Endothelial cell of umbilical vein (primary cell): ENCODE results near the gene ZCCHC9. TPM values are rescaled to one million over a fixed set of nuclear protein-coding genes. Genes with fewer than 3 reads are reported as not detected.

Experiments
- BruUV-seq: library from RNA; stranded (reverse); fragments of 400-500 nt; replicated peaks from 2 replicates; lab custom pipeline; 2021; lab: Mats Ljungman, UMichigan
- CTCF ChIA-PET: fragments of 300-600, 350-600 bp; sonication (Branson Sonifier 250); formaldehyde crosslinking; loops from one replicate; lab custom pipeline; 2021; ENCODE audit warnings: antibody characterized with exemption, inconsistent platforms; lab: Charles Lee
- POLR2A ChIA-PET: fragments of 300-600, 350-600 bp; sonication (Branson Sonifier 250); formaldehyde crosslinking; loops from one replicate; lab custom pipeline; 2021; ENCODE audit warnings: antibody characterized with exemption, inconsistent platforms; lab: Charles Lee
- DNase-seq: peaks from one replicate; pipeline ENCODE4 v3.0.0-alpha.2; 2011; ENCODE audit warnings: low read depth, low spot score
- FAIRE-seq: peaks from 2 replicates; lab custom pipeline; 2011; peaks lifted over from hg19 to GRCh38; lab: Jason Lieb, UNC
- H2AFZ ChIP-seq: 2 replicates; pipeline ENCODE4 v1.6.0; 2012; ENCODE audit warnings: low read depth, low read length, control low read depth, inconsistent platforms
- H3K27ac ChIP-seq: 2 replicates; pipeline ENCODE4 v1.5.1; 2011; ENCODE audit warnings: low read depth, mild to moderate bottlenecking, control low read depth, low read length, moderate library complexity; ENCODE audit not compliant: insufficient read depth
- H3K27me3 ChIP-seq, 2 experiments: 2 replicates each; pipeline versions ENCODE4 v1.6.0 to v1.6.1; 2011; ENCODE audit warnings: low read length in 2 of 2, mixed read lengths in 1 of 2; ENCODE audit not compliant: control insufficient read depth in 2 of 2, insufficient read depth in 2 of 2
- H3K36me3 ChIP-seq, 2 experiments: 2 replicates in 1 of 2; 3 replicates in 1 of 2; pipeline ENCODE4 v1.5.1; 2011; ENCODE audit warnings: low read length in 2 of 2, mild to moderate bottlenecking in 1 of 2, moderate library complexity in 1 of 2; ENCODE audit not compliant: control insufficient read depth in 2 of 2, insufficient read depth in 2 of 2; ENCODE audit errors: extremely low read depth in 1 of 2
- H3K4me1 ChIP-seq: 3 replicates; pipeline ENCODE4 v1.5.1; 2011; ENCODE audit warnings: mild to moderate bottlenecking, low read length; ENCODE audit not compliant: control insufficient read depth, insufficient read depth; ENCODE audit errors: extremely low read depth
- H3K4me2 ChIP-seq: 2 replicates; pipeline ENCODE4 v1.6.1; 2011; ENCODE audit warnings: low read length, control low read depth, mixed read lengths; ENCODE audit not compliant: insufficient read depth
- H3K4me3 ChIP-seq, 3 experiments: fragments of 200-600 bp in 1 of 3; sonication (generic), shearing (Covaris generic) in 1 of 3; replicated peaks in 1 of 3; 2 replicates each; pipeline ENCODE4 v1.5.1; 2011 to 2016; ENCODE audit warnings: control low read depth in 3 of 3, low read length in 3 of 3, mild to moderate bottlenecking in 2 of 3, inconsistent platforms in 1 of 3, low read depth in 1 of 3, moderate library complexity in 1 of 3; ENCODE audit not compliant: insufficient read depth in 1 of 3
- H3K79me2 ChIP-seq: 2 replicates; pipeline ENCODE4 v1.6.0; 2012; ENCODE audit warnings: low read length, inconsistent platforms; ENCODE audit not compliant: control insufficient read depth, insufficient read depth
- H3K9ac ChIP-seq: replicated peaks from 2 replicates; pipeline ENCODE3; 2011; ENCODE audit warnings: low read length, control low read depth; ENCODE audit not compliant: insufficient read depth; ENCODE audit errors: extremely low read depth
- H3K9me1 ChIP-seq: replicated peaks from 3 replicates; pipeline ENCODE4 v1.6.0; 2011; ENCODE audit warnings: mild to moderate bottlenecking, low read length; ENCODE audit not compliant: control insufficient read depth, insufficient read depth; ENCODE audit errors: extremely low read depth
- H3K9me3 ChIP-seq: replicated peaks from 2 replicates; pipeline ENCODE4 v1.5.1; 2012; ENCODE audit warnings: low read length, inconsistent platforms; ENCODE audit not compliant: control insufficient read depth, insufficient read depth
- H4K20me1 ChIP-seq: replicated peaks from 2 replicates; pipeline ENCODE3; 2011; ENCODE audit warnings: mild to moderate bottlenecking, low read length; ENCODE audit not compliant: control insufficient read depth, insufficient read depth; ENCODE audit errors: extremely low read depth
- CTCF ChIP-seq, 2 donors: IDR thresholded peaks; 1 replicate in 1 of 2; 2 replicates in 1 of 2; pipeline ENCODE4 v1.5.1; 2011; ENCODE audit warnings: low read length in 2 of 2, mild to moderate bottlenecking in 2 of 2, moderate library complexity in 2 of 2, control low read depth in 1 of 2, inconsistent platforms in 1 of 2, low read depth in 1 of 2; ENCODE audit not compliant: insufficient read depth in 1 of 2; ENCODE audit errors: extremely low read depth in 1 of 2
- EZH2 ChIP-seq: IDR thresholded peaks from 2 replicates; pipeline ENCODE4 v1.6.1; 2012; ENCODE audit warnings: borderline replicate concordance, low read depth, mild to moderate bottlenecking, moderate library complexity, low read length, inconsistent platforms; ENCODE audit not compliant: severe bottlenecking
- FOS ChIP-seq: IDR thresholded peaks from 2 replicates; pipeline ENCODE4 v1.6.1; 2011; ENCODE audit warnings: mild to moderate bottlenecking, low read length, moderate library complexity, borderline replicate concordance; ENCODE audit not compliant: insufficient read depth
- GATA2 ChIP-seq: IDR thresholded peaks from 2 replicates; pipeline ENCODE4 v1.7.0; 2011; ENCODE audit warnings: low read depth, mild to moderate bottlenecking, moderate library complexity, mixed read lengths, low read length; ENCODE audit not compliant: insufficient read length, insufficient read depth
- JUN ChIP-seq: IDR thresholded peaks from 2 replicates; pipeline ENCODE4 v1.6.1; 2011; ENCODE audit warnings: borderline replicate concordance, low read depth; ENCODE audit not compliant: insufficient read length, insufficient read depth
- MYC ChIP-seq: IDR thresholded peaks from one replicate; pipeline ENCODE4 v1.6.1; 2011; ENCODE audit warnings: mild to moderate bottlenecking, low read depth, low read length
- POLR2A ChIP-seq: IDR thresholded peaks from 2 replicates; pipeline ENCODE4 v1.6.1; 2012; ENCODE audit warnings: low read depth, mild to moderate bottlenecking, control low read depth, low read length
- POLR2AphosphoS5 ChIP-seq: IDR thresholded peaks from 2 replicates; pipeline ENCODE4 v1.6.1; 2012; ENCODE audit warnings: low read depth, mild to moderate bottlenecking, control low read depth, low read length, moderate library complexity; ENCODE audit not compliant: insufficient read depth
- dilution Hi-C: fragments of 300-500 bp; cut with MboI; formaldehyde crosslinking; loops from one replicate; pipeline ENCODE4 v1.15.0; 2019; ENCODE audit warnings: low sequenced_read_pairs; ENCODE audit not compliant: extremely low pct_ligation_motif_present
- intact Hi-C: fragments of 100-400 bp; cut with micrococcal nuclease; formaldehyde crosslinking; loops from one replicate; pipeline ENCODE4 v1.10.0; 2022
- polyA plus RNA-seq, 4 experiments: library from polyadenylated mRNA; depleted of rRNA in 3 of 4; stranded (reverse) in 3 of 4; unstranded in 1 of 4; fragments of >200 nt; gene quantifications; 2 replicates each; pipeline versions ENCODE4 v1.2.1 to v1.2.3, GENCODE V29; 2011 to 2012; ENCODE audit warnings: missing spikeins in 1 of 4
- total RNA-seq: library from RNA; stranded (reverse); gene quantifications from 2 replicates; pipeline ENCODE4 v1.2.3, GENCODE V29; 2021
- TF ChIP-seq, protein P1 (sequence below): IDR thresholded peaks from 2 replicates; pipeline ENCODE4 v1.6.1; 2011; ENCODE audit not compliant: insufficient read depth, insufficient read length

Gene ZCCHC9
- total and polyA plus RNA-seq, 2 donors (not counting 3 experiments of a cell fraction or from before 2014, with no cell fraction given), result 6.8 to 23.9 TPM

GRCh38 chr5:81310402-81311063, 9.1 kb downstream of the ZCCHC9 start:
- Histone ChIP-seq H3K27ac (no peak overlapping the region), H3K9me1 (no peaks in the 10 kb centered on the region), H2AFZ (no peak overlapping the region), H3K4me3 (no peak overlapping the region), H3K79me2 (no peaks in the 10 kb centered on the region), H4K20me1 (no peaks in the 10 kb centered on the region), H3K27me3 (no peaks in the 10 kb centered on the region), H3K9ac (no peak overlapping the region), H3K36me3 (peaks cover 0 to 7% of the 10 kb centered on the region in 2 experiments), H3K4me2 (no peak overlapping the region), H3K9me3 (no peaks in the 10 kb centered on the region), H3K4me1 (no peaks in the 10 kb centered on the region)
- intact Hi-C loops, result no loop called here
- FAIRE-seq (no peak), DNase-seq (no peak)
- ChIA-PET CTCF (no interaction called here), POLR2A (no interaction called here)
- no TSS peak for BruUV-seq
- TF ChIP-seq POLR2AphosphoS5 (no peak), CTCF (IDR thresholded peaks at IDR 0.05; ENCODE audit: extremely low read depth in 1 of 2, insufficient read depth in 1 of 2, low read depth in 1 of 2, low read length in 2 of 2) (no peak), GATA2 (no peak), JUN (no peak), EZH2 (no peak), MYC (no peak), POLR2A (no peak), FOS (no peak)
- TF ChIP-seq, protein P1, sequence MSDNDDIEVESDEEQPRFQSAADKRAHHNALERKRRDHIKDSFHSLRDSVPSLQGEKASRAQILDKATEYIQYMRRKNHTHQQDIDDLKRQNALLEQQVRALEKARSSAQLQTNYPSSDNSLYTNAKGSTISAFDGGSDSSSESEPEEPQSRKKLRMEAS, result no peak
- dilution Hi-C loops, result no loop called here
